Loucy (cell line): ENCODE data around the gene ABCA1.

Source experiments
- H2AFZ ChIP-seq: fragments of 200-600 bp; sonication (generic); 2 replicates; pipeline ENCODE4 v1.6.0; 2016; ENCODE audit warnings: antibody characterized with exemption, mild to moderate bottlenecking, low read length, moderate library complexity
- H3F3A ChIP-seq: fragments of 200-600 bp; 2 replicates; pipeline ENCODE4 v1.6.0; 2016; ENCODE audit warnings: antibody characterized with exemption, low read depth, mild to moderate bottlenecking
- H3K27me3 ChIP-seq: fragments of 200-600 bp; sonication (generic); 2 replicates; pipeline ENCODE4 v1.6.1; 2014; ENCODE audit warnings: low read length, mild to moderate bottlenecking; ENCODE audit not compliant: insufficient read depth, poor library complexity, severe bottlenecking
- H3K36me3 ChIP-seq: fragments of 200-600 bp; sonication (generic); 2 replicates; pipeline ENCODE4 v1.6.1; 2016; ENCODE audit warnings: low read length; ENCODE audit not compliant: insufficient read depth
- H3K4me1 ChIP-seq: fragments of 200-600 bp; sonication (generic); 2 replicates; pipeline ENCODE4 v1.5.1; 2014; ENCODE audit warnings: low read length, mild to moderate bottlenecking; ENCODE audit not compliant: insufficient read depth, poor library complexity, severe bottlenecking
- H3K4me2 ChIP-seq: fragments of 200-600 bp; sonication (generic); 2 replicates; pipeline ENCODE4 v1.6.0; 2014; ENCODE audit warnings: antibody characterized with exemption, low read length, low read depth, mild to moderate bottlenecking; ENCODE audit not compliant: poor library complexity, severe bottlenecking
- H3K4me3 ChIP-seq: fragments of 200-600 bp; sonication (generic); 2 replicates; pipeline ENCODE4 v1.5.1; 2014; ENCODE audit warnings: low read length, mild to moderate bottlenecking, mixed read lengths; ENCODE audit not compliant: poor library complexity, severe bottlenecking
- H3K79me2 ChIP-seq: fragments of 200-600 bp; sonication (generic); 2 replicates; pipeline ENCODE4 v1.6.1; 2014; ENCODE audit warnings: low read length; ENCODE audit not compliant: insufficient read depth
- H3K9ac ChIP-seq: fragments of 200-600 bp; sonication (generic); 2 replicates; pipeline ENCODE4 v1.6.0; 2014; ENCODE audit warnings: mild to moderate bottlenecking, low read depth, low read length, moderate library complexity; ENCODE audit not compliant: poor library complexity, severe bottlenecking
- H3K9me2 ChIP-seq: fragments of 200-600 bp; sonication (generic); replicated peaks from 2 replicates; pipeline ENCODE4 v1.6.1; 2016; ENCODE audit warnings: low read depth, low read length, mixed read lengths
- H3K9me3 ChIP-seq: fragments of 200-600 bp; sonication (generic); 2 replicates; pipeline ENCODE4 v1.6.1; 2014; ENCODE audit warnings: mild to moderate bottlenecking, antibody characterized with exemption, low read length, low read depth; ENCODE audit not compliant: insufficient read depth
- H4K20me1 ChIP-seq: fragments of 200-600 bp; sonication (generic); 2 replicates; pipeline ENCODE4 v1.6.0; 2014; ENCODE audit warnings: antibody characterized with exemption, low read length, mild to moderate bottlenecking; ENCODE audit not compliant: insufficient read depth, poor library complexity, severe bottlenecking
- CTCF ChIP-seq: fragments of 200-600 bp; sonication (generic); conservative IDR thresholded peaks from 2 replicates; pipeline ENCODE4 v1.5.1; 2014; ENCODE audit warnings: mild to moderate bottlenecking, antibody characterized with exemption, low read length
- EZH2phosphoT487 ChIP-seq: fragments of 200-600 bp; IDR thresholded peaks from 2 replicates; pipeline ENCODE4 v1.6.1; 2018; ENCODE audit warnings: antibody characterized with exemption, mild to moderate bottlenecking, moderate library complexity, borderline replicate concordance

ABCA1 gene

GRCh38 chr9:104786293-104786692 is 141.7 kb downstream of the ABCA1 start:
- no peaks in the 10 kb centered on the region for H3K79me2 ChIP-seq
- no peaks in the 10 kb centered on the region for H3K9me3 ChIP-seq
- no peak overlapping the region for H2AFZ ChIP-seq
- no peaks in the 10 kb centered on the region for H3K27me3 ChIP-seq
- H3F3A ChIP-seq: no peaks in the 10 kb centered on the region
- H3K4me1 ChIP-seq: no peaks in the 10 kb centered on the region
- no peak for TF ChIP-seq CTCF
- TF ChIP-seq EZH2phosphoT487: no peak
- no peaks in the 10 kb centered on the region for H4K20me1 ChIP-seq
- H3K9me2 ChIP-seq: no peaks in the 10 kb centered on the region
- H3K36me3 ChIP-seq: no peaks in the 10 kb centered on the region
- no peak overlapping the region for H3K4me2 ChIP-seq
- H3K4me3 ChIP-seq: no peak overlapping the region
- no peak overlapping the region for H3K9ac ChIP-seq

DNA sequence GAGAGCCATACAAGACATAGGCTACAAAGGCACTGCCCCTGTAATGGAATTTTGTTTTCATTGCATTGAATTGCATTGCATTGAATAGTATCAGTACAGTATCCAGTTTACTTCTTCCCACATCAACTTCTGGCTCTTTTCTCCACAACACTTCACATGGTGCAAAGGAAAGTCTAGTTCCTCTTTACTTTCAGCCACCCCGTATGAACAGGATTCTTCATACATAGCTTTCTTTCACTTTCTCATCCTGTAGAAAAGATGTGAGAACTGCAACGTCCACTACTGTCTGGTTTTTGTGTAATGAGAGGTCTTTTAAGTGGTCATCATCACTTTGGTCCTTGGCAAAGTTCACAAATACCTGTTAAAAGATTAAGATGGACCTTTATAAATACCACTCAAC is 143.9 kb downstream of the ABCA1 start:
- H3K27me3 ChIP-seq: no peaks in the 10 kb centered on the region
- H3K79me2 ChIP-seq: no peaks in the 10 kb centered on the region
- no peaks in the 10 kb centered on the region for H3K9me2 ChIP-seq
- H3K9me3 ChIP-seq: no peaks in the 10 kb centered on the region
- H3K9ac ChIP-seq: no peak overlapping the region
- no peak overlapping the region for H2AFZ ChIP-seq
- TF ChIP-seq CTCF (no peak), EZH2phosphoT487 (no peak)
- H3K4me3 ChIP-seq: no peak overlapping the region
- no peaks in the 10 kb centered on the region for H3F3A ChIP-seq
- no peaks in the 10 kb centered on the region for H4K20me1 ChIP-seq
- H3K4me2 ChIP-seq: no peak overlapping the region
- no peaks in the 10 kb centered on the region for H3K36me3 ChIP-seq
- H3K4me1 ChIP-seq: no peaks in the 10 kb centered on the region

GRCh38 chr9:104783588-104783987 is 144.4 kb downstream of the ABCA1 start:
- Histone ChIP-seq H3K27me3 (no peaks in the 10 kb centered on the region), H3K9me2 (no peaks in the 10 kb centered on the region), H3K79me2 (no peaks in the 10 kb centered on the region), H3K4me1 (no peaks in the 10 kb centered on the region), H4K20me1 (no peaks in the 10 kb centered on the region), H3K36me3 (no peaks in the 10 kb centered on the region), H3K9me3 (no peaks in the 10 kb centered on the region), H2AFZ (no peak overlapping the region), H3K4me2 (no peak overlapping the region), H3F3A (no peaks in the 10 kb centered on the region), H3K4me3 (no peak overlapping the region), H3K9ac (no peak overlapping the region)
- no peak for TF ChIP-seq CTCF
- no peak for TF ChIP-seq EZH2phosphoT487
